Keratinocyte (primary cell): ENCODE results near the gene HMGB2.

ENCODE experiments used
- EZH2 ChIP-seq: IDR thresholded peaks from one replicate; pipeline ENCODE4 v1.6.1; 2012; ENCODE audit warnings: inconsistent platforms, mild to moderate bottlenecking, low read length, moderate library complexity
- TF ChIP-seq, protein P1 (sequence below), 3 experiments: IDR thresholded peaks in 1 of 3; conservative IDR thresholded peaks in 1 of 3; optimal IDR thresholded peaks in 1 of 3; 2 replicates in 2 of 3; 3 replicates in 1 of 3; pipeline versions ENCODE3 to v1.5.1; 2011; ENCODE audit warnings: low read length in 3 of 3, mild to moderate bottlenecking in 3 of 3, moderate library complexity in 2 of 3, control low read depth in 1 of 3, inconsistent platforms in 1 of 3; ENCODE audit not compliant: insufficient read depth in 2 of 3; ENCODE audit errors: extremely low read depth in 1 of 3

- TF ChIP-seq, protein P1, sequence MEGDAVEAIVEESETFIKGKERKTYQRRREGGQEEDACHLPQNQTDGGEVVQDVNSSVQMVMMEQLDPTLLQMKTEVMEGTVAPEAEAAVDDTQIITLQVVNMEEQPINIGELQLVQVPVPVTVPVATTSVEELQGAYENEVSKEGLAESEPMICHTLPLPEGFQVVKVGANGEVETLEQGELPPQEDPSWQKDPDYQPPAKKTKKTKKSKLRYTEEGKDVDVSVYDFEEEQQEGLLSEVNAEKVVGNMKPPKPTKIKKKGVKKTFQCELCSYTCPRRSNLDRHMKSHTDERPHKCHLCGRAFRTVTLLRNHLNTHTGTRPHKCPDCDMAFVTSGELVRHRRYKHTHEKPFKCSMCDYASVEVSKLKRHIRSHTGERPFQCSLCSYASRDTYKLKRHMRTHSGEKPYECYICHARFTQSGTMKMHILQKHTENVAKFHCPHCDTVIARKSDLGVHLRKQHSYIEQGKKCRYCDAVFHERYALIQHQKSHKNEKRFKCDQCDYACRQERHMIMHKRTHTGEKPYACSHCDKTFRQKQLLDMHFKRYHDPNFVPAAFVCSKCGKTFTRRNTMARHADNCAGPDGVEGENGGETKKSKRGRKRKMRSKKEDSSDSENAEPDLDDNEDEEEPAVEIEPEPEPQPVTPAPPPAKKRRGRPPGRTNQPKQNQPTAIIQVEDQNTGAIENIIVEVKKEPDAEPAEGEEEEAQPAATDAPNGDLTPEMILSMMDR (optimal IDR thresholded peaks at IDR 0.05 in 1 of 3, IDR thresholded peaks at IDR 0.05 in 1 of 3, conservative IDR thresholded peaks at IDR 0.05 in 1 of 3; ENCODE audit: extremely low read depth in 1 of 3, insufficient read depth in 2 of 3, low read length in 3 of 3): no peak
- no peak for TF ChIP-seq EZH2
These were observed 15.9 kb downstream of the HMGB2 start for GRCh38 chr4:173318240-173318639.
